Hypothalamus (tissue), 51 donors: ENCODE data around the gene ANGPTL2.
"Not testable (repeated sequence)": the region's sequence is repeated elsewhere in the genome, so short reads cannot be mapped to it uniquely, and the experiment has no call there.

Experiments
- DNase-seq, 51 donors: peaks; one replicate each; lab custom pipeline; 2025; lab: John Stamatoyannopoulos, UW

Gene ANGPTL2

DNA sequence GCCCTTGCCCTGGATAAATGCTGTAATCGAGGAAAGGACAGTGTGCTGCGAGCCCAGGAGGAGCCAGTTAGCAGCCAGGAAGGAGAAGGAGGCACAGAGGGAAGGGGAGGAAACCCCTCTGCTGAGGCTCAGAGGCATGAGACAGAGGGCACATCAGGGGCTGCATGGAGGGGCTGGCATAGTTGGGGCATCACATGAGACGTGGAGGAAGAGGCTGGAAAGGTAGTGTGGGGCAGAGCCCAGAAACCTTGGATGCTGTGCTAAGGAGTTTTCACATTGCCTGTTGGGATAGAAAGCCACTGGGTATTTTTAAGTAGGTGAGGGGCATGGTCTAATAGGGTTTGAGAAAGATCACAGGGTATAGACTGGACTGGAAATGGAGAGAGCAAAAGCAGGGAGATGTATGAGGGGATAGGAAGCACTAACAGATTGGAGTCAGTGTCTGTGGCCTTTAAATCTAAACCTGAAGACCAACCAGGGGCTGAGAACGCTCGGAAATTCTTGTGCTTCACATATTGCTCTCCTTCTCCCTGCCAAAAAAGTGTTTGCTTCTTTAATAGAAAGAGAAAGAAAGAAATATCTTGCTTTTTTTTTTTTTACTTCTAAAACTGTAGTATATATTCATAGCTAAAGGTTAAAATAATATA is 33.0 kb upstream of the ANGPTL2 start:
- DNase-seq = no peak

DNA sequence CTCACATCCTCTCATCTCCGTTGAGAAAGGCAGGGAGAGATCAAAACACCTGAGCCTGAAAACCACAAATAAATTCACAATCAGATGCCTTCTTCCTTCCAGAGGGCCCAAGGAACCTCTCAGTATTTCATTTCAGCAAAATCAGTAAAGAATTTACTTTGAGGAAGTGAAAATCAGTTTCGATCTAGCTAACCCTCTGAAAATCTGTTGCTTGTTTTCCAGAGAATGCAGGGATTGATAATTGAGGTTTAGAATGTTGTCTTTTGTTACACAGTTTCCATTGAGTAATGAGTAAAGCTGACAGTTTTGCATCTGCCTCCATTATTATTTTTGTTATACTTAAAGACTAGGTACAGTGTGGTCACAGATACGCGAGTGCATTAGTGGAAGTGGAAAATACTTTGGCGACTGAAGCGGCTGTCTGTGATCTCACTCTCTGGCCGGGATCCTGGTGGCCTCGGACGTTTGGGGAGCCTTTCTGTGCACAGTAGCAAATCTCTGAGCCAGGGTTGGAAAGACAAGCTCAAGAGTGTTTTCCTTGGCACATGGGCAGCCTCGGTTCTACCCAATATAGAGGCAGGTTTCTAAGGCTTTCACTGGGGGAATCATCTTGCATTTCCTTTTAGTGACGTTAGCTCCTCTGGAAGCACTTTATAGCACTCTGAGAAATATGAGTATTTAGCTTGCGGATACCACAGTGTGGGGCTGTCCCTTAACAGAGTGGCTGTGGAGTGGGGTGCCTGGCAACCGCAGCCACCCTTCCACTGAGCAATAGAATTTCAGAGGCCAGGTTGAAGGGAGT is 32.2 kb upstream of the ANGPTL2 start:
- DNase-seq = peak in 30 of 51 donors; percentile 27 to 79 (median 54)

DNA sequence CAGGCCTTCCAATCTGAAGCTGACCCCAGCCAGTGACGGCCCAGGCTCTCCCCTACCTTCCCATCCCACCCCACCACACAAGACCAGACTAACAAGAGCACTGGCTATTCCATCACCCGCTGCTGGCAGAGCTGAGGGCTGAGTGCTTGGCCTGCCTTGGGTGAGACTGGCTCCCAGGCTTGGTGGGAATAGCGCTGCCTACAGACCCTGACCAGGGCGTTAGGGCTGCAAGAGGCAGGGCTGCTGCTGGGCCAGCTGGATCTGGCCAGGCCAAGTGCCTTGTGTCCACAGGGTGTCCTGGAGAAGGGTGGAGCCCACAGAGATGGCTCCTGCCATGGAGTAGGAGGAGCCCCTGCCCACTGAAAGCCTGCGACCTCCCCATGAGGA is 31.6 kb upstream of the ANGPTL2 start:
- DNase-seq = no peak

DNA sequence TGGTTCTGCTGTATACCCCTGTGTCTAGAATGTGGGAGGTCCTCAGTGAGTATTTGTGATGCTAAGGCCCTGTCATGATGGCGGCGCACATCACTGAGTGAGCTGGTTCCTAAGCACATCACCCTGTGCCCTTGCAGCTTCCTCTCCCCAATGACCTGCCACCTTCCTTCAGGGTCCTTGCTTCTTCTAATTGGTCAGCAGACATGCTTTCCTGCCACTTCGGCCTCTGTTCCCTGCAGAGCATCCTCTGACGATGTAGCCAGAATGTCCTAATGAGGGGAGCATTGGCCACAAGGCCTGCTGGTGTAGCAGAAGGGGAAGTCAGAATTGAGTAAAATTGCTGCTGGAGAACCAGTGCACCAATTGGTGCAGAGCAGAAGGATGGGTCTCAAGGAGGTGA is 31.1 kb upstream of the ANGPTL2 start:
- DNase-seq = no peak

DNA sequence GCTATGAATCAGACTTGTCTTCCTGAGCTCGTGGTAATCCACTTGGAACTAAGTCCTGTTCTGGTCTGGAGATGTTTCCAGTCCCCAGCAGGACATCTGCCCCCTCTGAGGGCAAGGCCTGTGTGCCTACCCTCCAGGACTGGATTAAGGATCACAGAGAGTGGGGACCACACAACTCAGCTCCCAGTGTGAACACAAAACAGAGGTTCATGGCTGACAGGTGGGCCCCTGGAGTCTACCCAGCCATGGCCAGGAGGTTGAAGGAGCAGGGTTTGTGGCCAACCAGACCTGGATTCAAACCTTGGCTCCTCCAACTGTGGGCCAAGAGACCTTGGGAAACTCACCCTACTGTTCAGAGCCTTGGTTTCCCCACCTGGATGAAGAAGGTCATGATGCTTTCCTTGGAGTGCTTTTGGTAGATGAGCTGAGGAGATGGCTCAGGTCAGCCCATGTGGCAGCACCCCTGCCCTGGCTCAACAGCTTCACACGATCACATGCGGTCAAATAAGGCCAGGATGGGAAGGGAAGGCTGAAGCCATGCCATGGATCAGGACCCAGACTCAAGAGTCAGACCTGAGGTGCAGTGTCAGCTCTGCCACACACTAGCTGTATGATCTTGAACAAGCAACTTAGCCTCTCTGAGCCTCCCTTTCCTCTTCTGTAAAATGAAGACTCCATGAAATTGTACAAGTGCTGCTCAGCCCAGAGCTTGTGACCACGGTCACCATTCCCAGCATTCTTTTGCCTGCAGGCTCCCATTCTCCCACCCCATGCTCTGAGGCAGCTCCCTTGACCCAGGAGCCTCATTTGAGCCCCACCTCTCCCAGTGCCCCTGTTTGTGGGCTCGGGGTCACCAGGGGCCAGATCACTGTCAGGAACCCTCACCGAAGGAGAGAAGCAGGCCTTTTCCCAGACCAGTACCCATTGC is 27.3 kb upstream of the ANGPTL2 start:
- DNase-seq = no peak

DNA sequence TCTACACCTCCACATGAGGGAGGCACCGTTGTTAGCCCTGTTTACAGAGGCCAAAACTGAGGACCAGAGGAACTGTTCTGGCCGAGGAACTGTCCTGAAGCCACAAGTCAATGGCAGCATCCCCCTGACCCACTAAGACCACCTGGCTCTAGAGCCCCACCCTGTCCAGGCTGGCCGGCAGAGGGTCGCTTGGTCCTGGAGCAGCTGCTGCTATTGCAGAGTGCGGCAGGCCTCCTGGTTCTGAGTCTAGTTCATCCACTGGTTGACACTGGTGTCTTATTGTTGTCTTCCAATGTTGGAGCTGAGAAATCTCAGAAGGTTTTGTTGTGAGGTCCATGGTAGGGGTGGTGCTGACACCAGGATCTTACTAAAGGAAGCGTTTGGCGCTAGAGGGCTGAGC is 26.6 kb upstream of the ANGPTL2 start:
- DNase-seq = no peak

DNA sequence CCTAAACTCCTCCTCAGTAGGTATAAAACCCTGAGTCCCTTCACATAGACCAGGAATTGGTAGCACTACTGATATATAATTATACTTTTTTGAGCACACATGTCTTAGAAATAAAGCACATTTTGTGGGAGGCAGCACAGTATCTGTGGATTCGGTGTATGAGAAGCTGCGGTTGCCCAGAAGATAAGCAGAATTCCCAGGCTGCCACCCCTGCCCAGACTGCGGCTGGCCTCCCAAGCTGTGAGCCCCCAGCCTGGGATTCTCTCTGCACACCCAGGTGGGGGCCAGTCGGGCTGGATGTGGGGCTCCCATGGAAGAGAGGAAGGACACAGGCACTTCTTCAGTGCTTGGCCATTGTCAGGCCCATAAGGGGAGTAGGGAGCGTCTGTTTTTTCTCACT is 25.6 kb upstream of the ANGPTL2 start:
- DNase-seq = no peak

DNA sequence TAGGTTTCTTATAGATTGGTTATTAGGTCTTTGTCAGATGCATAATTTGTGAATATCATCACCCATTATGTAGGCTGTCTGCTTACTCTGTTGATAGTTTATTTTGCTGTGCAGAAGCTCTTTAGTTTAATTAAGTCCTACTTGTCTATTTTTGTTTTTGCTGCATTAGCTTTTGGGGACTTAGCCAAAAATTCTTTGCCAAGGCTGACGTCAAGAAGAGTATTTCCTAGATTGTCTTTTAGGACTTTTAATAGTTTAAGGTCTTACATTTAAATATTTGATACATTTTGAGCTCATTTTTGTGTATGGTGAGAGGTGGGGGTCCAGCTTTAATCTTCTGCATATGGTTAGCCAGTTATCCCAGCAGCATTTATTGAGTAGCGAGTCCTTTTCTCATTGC is 24.8 kb upstream of the ANGPTL2 start:
- DNase-seq = no peak

DNA sequence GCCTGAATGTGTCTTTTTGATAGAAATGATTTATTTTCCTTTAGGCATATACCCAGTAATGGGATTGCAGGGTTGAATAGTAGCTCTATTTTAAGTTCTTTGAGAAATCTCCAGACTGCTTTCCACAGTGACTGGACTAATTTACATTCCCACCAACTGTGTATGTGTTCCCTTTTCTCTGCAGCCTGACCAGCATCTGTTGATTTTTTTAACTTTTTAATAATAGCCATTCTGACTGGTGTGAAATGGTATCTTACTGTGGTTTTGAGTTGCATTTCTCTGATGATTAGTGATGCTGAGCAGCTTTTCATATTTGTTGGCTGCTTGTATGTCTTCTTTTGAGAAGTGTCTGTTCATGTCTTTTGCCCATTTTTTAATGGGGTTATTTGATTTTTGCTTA is 24.4 kb upstream of the ANGPTL2 start:
- DNase-seq = not testable (repeated sequence)

DNA sequence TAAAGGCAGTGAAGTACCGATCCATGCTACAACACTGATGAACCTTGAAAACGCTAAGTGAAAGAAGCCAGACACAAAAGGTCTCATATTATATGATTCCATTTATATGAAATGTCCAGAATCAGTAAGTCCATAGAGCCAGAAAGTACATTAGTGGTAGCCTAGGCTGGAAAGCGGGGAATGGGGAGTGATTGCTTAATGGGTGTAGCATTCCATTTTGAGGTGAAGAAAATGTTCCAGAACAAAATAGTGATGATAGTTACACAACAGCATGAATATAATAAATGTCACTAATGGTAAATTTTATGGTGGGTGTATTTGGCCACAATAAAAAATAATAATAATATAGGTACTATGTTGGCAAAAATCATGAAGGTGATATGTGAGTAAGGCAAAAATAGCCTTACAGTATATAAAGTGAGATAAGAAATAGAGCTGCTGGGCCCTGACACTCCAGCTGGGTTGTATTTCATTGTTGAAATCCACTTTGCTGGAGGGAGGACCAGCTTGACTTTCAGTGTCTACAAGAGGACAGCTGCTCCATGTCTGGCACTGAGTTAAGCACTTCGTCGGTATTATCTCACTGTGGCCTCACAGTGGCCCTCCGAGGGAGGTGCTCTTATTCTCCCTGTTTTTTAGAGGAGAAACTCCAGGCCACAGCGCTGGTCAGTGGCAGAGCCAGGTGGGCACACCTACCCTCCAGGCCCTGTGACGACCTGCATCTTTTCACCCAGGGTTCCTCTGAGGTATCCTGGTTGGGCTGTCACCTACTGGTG is 22.4 kb upstream of the ANGPTL2 start:
- DNase-seq = no peak

DNA sequence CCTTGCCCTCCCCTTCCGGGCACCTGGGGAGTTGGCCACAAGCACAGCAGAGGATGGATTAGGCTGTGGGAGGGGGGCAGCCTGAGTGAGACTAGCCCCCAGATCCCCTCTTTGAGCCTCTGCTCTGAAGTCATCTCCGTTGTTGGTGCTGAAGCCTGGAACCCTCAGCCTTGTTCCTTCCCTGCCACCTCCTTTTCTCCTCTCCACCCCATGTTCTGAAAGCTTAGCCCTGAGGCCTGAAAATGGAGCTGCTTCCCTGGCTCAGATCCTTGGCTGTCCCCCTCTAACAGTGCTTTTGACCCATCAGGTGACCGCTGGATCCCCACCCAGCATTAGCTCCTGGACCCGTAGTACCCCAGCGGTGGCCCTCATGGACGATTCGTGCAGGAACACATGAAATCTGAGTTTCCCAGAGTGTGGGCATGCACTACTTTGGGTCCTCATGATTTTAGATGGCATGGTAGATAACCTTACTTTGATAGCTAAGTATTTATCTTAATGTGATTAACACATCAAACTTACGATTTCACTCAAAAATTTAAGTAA is 21.6 kb upstream of the ANGPTL2 start:
- DNase-seq = no peak

DNA sequence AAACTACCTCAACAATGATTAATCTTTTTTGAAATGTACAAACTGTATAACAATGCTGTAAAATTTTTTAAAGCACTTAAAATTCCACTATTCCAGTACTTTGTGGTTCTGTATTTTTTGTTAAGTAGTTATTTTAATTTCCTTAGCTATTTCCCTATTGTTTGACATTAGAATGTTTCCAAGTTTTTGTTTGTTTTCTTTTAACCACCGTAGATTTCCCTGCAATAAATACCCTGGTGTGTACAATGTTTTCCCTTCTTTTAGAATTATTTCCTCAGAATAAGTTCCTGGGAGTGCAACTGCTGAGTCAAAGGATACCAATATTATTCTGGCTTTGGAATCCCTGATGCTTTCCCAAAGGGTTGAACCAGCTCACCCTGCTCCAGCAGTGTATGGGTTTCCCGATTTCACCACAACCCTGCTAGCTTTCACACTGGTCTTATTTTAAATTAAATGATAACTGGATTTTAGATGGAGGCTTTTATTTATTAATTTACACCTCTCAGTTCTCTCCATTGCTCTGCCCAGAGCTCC is 20.6 kb upstream of the ANGPTL2 start:
- no peak for DNase-seq

DNA sequence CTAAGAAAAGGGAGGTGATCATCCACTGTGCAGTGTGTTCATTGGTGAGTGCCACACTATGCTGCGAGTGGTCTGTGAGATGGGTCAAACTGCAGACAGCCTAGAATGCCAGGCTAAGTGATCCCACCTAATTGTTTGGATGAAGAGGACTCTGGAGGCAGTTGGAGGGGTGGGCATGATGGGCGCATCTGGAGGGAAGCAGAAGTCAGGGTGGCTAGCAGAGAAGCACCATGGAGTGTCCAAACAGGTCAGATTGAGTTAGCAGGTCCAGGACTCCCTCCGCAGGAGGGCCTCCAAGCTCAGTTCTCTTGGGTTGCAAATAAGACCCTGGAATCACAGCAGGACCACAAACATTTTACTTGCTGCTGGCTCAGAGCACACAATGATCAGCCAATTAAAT is 19.9 kb upstream of the ANGPTL2 start:
- DNase-seq = no peak

DNA sequence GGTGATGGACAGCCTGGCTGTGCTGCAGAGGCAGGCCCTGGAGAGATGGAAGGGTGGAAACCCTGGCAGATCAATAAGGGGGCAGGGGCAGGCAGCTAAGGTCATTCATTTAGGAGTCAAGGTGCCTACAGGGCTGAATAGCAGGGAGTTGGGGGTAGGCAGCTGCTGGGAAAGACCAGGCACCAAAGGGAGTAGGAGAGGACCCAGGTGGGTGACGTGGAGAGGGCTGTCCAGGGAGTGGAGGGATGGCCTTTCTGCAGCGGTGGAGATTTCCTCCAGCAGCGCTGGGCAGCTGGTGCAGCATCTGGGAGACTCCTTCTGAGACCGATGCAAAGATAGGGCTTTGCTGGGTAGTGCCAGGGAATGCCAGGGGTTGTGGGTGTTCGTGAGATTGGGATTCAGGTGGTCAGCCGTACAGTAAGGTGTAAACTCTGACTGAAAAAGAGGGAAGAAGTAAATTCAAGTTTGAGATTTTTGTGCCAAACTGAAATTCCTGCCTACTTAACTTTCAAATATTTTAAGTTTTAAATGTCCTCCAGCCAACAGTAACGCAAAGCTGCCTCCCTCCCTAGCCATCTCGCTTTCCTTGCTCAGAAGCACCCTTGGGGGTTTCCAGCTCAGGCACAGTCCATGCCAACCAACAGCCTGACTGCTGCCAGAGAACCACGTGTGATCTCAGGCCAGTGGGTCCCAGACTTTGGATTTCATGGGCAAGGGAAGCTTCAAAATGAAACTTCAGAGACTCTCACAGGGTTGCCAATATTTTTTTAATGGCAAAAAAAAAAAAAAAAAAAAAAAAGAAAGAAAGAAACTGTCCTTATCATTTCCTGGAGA is 18.6 kb upstream of the ANGPTL2 start:
- no peak for DNase-seq

DNA sequence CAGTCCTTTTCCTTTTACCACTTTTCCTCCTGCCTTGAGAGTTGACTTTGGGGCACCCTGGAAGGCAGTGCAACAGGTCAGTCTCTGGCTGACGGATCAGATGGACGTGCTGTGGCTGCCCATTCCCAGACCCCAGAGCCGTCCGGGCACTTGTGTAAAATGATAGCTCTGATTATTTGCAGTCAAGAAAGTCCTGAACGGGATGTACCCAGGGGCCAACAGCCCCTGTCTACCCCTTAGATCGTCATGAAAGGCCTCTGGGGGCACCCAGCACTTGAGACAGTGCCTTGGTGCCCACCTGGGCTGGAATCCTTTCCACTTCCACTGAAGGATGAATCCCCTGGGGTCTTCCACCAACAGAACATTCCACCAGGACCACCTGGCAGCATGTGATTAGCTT is 17.7 kb upstream of the ANGPTL2 start:
- DNase-seq = no peak

DNA sequence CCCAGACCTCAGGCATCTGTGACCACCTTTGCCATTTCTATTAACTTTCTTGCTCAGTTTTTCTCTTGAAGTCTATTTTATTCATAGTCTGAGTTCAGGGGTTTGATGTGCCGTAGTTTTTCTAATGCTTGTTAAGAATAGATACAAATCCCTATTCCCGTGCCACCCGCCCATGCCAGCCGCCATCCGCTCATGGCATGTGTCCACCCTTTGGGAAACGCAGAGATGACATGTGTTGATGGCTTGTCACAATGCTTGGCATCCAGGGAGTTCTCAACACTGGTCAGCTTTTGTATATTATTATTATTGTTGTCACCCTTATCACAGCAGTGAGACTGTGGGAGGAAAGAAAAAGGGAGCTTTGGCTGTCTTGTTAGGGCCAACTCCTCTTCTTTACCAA is 17.3 kb upstream of the ANGPTL2 start:
- DNase-seq = no peak

DNA sequence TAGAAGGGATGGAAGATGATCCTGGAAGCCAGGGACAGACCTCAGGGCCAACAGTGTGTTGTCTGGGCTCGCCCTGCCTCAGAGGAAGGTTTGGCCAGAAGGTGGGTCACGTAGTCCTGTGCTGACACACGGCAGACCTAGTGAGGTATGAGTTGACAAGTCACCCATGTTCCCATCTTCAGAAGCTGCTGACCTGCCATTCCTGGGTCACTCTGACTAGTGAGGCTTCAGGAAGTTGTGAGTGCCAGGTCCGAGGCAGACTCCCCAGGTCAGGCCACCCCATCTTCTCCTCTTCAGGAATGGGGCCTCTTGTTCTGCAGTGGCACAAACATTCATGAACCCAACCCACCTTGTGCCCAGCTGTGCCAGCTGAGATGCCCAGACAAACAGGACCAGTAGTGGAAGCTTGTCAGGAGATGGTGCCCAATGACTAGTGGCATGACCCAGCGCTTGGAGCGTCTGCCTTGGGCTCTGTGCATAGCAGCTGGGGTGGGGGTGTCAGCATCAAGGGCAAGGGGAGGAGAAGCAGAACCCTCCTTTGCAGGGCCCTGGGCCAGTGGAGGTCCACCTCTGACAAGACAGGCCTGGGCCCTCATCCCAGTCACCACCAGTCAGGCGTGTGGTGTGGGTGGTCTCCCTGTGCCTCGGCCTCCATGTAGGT is 16.8 kb upstream of the ANGPTL2 start:
- DNase-seq = no peak

DNA sequence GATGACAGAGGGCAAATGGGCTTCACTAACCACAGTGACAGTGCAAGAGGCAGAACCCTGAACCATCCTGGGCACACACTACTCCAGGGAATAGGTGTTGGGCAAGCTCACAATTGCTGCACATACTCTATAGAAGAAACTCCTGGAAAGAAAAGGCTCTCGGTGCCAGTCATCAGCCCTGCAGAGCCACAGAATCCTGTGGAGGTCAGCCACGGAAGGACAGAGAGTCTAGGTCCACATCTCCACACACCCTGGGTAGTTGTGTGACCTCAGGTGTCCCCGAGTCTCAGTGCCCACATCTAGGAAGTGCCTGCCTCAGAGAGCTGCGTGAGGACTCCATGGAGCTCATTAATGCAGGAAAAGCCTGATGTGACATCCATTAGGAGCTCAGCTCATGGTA is 16.0 kb upstream of the ANGPTL2 start:
- no peak for DNase-seq
